HG02588 (cell line): Measurements from ENCODE around the gene PDLIM4.

Experiments used
- ATAC-seq: cut with Tn5 transposase; IDR thresholded peaks from one replicate; pipeline ENCODE4 v1.9.1; 2021; ENCODE audit warnings: mild to moderate bottlenecking, moderate library complexity; ENCODE audit not compliant: unreplicated experiment

Gene PDLIM4

DNA sequence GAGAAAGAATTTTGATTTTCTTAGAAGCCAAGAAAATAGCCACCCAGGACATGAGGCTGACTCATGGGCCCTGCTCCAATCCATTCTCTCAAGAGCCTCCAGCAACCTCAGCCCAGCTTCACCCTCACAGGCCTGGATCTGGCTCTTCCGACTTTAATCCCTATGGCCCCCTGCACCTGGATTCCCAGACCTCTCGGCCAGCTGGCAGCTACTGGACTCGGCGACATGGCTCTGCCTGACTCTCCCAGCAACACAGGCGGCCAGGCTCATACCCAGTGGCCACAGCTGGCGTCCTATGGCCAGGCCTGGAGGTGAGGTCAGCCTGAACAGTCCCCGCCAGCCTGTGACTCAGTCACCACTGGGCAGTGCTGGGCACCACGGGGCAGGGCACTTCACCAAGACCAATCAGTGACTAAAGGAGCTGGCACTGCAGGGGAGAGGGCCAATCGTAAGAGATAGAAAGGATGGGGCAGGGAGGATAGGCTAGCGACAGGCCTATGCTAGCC is 6.2 kb upstream of the PDLIM4 start:
- no peak for ATAC-seq

DNA sequence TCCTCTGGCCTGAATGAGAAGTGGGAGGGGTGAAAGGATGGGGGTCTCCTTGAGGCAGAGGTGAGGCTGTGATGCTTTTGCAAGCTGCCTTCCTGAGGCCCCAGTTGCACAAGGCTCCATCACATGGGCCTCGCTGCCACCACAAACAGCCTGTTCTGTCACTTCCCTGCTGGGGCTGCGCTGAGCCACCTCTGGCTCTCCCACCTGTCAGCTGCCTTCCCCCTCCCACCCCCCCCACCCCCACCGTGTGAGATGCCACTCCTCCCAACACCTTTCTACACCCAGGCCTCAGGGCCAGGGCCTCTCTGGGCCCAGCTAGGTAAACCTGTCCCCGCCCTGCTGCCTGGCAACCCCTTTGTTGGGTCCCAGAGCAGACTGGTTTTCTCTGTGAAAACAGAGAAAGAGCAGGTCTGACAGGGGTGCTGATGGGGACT is 4.5 kb upstream of the PDLIM4 start:
- no peak for ATAC-seq

DNA sequence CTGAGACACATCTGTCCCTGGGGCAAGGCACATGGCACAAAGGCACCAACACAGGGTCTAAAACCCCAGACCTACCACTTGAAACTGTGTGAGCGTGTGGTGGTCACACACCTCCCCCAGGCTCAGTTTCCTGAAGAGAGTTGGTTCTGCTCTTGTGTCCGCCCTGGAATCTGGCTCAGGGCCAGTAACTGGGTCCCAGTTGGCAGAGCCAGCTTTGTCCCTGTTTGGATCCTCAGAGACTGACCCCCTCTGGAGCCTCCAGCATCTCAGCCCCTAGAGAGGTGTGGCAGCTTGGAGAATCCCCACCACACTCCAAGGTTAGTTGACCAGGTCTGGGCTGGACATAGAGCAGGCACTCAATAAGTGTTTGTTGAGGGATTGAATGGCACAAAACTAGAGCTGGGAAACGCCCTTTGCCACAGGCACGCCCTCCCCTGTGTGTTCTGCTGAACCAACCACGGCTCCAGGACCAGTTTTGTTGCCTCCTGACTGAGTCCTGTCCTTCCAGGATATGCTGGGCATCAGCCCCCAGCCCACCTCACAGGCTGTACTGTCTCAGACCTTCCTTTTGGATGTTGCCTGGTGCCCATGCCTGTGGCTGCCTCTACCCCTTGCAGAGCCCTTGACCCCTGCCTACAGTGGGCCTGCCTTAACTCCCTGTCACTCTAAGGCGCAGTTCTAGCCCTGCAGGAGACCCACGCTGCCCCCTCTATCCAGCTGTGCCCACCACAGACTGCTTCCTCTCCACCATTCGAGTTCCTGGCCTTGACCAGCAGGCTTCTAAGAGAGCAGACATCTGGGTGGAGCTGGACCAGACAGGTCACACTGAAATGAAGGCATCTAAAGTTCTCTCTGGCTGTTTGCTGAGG is 3.8 kb upstream of the PDLIM4 start:
- no peak for ATAC-seq

DNA sequence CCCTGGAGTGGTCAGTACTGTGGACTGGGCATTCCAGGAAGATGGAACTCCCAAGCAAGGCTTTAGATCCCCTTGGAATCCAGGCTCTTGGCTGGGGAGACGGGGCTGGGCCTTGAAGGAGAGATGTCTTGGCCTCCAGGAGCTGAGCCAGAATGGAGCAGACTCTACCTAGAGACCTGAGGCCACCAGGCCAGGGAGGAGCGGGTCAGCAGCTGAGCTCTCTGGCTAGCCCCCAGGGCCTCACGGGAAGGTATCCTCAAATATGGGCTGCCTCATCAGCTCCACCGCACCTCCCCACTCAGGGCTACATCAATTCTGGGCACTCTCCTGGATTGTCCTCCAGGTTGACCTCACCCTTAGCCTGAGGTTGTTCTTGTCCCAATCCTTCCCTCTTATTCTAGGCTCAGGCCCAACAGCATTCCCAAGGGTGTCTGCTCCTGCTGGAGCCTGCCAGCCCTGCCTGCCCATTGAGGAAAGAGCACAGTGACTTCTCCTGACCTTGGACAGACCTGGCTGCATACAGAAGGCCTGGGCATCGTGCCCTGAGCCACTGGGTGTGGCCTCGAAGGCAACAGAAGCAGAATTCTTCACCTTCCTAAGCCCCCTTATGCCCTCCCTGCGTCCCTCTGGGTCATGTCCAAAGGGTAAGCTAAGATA is 3.0 kb upstream of the PDLIM4 start:
- ATAC-seq: no peak

DNA sequence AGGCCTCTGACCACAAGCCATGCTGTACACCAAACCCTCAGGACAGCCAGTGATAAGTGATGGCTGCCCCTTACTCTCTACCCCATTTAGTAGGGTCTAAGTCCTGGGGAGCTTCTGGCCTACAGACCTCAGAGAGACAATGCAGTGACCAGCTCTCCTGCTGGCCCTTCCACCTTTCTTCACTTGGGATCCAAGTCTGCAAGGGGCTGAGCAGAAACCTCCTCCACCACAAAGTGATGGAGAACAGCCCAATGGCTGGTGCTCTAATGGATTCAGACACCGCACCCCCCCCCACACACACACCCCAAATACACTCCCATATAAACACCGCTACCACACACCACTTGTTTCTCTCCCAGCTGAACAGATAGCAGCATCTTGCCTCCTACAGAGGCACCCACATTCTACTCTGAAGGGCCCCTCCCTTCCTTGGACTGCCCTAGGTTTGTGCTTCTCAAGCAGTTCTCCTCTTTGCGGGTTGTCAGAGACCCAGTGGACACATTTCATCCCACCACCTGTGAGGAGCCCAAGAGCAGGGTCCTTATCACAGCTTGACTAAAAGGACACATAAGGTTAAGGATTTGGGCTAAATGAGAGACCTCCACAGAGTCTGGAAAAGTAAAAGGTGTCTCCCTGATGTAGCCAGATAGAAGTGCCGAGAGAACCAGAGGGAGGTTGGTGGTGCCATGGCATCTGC is 1.3 kb upstream of the PDLIM4 start:
- ATAC-seq: no peak

DNA sequence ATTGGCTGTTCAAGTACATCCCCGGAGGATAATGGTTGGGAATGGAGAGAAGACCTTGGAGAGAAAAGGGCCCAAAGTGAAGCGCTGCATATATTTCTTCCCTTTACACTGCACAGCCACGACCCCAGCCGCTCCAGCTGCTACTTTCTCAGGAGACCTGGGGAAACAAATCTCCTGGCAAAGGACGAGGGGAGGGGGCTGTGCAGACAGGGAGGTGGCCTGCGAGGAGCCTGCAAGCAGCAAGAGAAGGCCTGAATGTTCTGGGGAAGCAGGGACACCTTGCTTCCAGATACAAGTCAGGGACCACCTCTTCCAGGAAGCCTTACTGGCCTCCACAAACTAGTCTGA is 739 bp upstream of the PDLIM4 start:
- ATAC-seq: no peak

DNA sequence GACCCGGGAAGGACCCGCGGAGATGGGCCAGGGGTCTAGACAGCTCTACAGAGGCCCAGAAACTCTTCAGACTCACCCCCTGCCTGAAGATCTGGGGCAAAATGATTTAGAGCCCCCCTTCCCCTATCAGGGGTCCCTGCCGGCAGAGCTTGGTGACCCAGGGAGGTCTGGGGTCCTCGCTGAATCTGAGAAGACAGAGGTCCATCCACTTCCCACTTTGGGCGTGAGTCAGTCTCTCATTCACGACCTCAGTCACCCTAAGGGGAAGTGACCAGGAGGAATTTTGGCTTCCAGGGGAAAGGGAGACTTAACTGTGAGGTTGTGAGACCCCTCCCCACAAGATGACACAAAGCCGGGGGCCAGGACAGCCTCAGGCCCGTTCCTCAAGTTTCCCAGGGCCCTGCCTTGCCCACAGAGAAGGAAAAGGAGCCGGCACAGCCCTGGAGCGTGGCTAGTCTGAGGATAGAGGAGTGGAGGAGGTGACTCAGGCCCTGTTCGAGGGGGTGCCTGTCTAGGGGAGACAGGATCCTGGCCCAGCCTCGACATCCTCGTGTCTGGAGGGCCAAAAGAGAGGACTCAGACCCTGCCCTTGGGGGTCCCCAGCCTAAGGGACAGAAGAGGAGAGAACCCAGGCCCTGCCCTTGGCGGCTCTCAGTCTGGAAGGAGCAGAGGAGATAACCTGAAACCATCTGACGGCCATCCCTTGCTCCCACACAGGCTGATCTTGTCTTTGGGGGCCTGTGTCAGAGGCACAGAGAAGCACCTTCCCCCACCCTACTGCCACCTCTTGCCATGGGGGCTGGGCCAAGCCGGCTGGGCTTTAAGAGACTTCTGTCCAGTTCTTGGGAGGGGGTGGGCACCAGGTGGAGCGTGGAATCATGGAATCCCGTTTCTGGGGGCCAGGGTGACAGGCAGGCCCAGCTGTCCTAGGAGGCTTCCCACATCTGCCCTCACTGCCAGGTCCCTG is 889 bp downstream of the PDLIM4 start:
- ATAC-seq: no peak

DNA sequence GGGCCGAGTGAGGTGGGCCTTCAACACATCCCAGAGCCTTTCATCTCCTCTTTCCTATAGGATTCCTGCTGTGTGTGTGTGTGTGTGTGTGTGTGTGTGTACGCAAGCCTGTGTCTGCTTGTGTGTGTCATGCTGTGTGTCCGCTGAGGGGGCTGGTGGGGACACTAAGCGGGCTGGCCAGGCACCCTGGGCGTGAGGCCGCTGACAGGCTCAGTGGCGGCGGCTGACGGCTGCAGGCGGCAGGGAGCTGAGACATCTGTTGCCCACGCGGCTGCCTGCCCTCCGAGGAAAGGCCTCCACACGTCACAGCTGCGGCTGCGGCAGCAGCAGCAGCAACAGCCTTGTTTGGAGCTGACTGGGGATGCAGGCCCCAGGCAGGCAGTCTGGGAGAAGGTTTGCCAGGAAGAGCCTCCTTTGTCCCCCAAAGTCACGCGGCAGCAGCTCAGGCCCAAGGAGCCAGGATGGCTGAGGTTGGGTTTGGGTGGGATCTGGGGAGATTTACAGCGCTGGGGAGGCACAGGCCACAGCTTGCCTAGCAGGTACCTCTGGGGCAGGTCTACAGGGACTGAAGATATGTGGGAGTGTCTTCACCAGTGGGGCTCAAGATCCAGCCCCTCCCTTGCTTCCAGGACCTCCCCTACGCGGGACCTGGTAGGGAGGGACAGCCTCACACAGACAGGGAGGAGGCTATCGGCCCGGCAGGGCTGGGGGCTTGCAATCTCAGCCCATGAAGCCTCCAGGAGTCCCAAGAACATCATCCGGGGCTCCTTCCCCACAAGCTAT is 1.8 kb downstream of the PDLIM4 start:
- ATAC-seq: no peak

DNA sequence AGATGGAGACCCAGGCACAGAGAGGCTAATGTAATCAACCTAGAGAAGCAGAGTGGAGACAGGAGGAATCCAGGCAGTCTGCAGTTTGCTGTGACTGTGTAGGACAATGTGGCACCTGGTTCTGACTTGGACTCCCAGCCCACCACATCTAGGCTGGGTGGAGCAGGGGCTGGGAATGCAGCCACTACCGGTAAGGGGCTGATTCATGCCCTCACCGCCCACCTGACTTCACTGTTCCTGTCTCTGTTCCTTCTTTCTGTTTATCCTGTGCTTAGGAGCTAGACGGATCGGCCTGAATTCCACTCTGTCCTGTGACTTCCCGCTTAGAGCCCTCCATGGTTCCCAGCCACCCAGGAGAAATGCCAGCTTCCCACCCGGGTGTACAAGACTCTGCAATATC is 2.6 kb downstream of the PDLIM4 start:
- no peak for ATAC-seq

DNA sequence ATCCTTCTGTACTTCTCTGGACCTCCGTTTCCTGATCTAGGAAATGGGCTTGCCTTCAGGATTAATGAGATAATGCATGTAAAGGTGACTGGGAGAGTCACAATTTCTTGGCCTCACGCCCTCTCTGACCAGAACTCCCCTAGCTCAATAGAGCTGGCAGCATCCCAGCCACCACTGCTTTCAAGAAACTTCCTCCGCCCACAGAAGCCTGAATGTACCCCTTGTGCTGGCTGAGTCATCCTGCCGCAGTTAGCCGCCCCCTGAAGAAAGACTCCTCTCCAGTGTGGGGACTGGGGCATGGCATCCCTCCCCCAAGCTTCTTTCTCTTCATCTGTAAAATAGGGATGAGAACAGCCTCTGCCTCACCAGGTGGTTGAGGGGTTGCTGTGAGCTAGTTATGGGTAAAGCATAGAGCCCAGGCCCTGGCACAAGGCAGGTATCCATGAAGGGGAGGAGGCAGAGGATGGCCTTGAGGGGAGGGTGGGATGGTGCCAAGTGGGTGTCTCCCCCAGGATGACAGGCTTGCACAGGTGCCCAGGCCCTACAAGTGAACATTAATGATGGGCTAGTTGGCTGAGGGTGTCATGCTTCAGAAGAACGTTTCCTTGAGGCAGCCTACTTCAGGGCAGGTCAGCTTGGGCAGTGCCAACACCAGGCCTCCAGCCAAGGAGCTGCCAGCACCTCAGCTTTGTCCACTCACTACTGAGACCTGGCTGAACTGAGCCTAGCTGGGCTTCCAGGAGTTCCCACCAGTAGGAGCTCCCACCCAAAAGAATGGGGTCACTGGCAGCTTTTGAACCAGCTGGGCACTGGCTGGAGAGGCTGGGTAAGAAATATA is 3.4 kb downstream of the PDLIM4 start:
- ATAC-seq: peak; percentile 48

DNA sequence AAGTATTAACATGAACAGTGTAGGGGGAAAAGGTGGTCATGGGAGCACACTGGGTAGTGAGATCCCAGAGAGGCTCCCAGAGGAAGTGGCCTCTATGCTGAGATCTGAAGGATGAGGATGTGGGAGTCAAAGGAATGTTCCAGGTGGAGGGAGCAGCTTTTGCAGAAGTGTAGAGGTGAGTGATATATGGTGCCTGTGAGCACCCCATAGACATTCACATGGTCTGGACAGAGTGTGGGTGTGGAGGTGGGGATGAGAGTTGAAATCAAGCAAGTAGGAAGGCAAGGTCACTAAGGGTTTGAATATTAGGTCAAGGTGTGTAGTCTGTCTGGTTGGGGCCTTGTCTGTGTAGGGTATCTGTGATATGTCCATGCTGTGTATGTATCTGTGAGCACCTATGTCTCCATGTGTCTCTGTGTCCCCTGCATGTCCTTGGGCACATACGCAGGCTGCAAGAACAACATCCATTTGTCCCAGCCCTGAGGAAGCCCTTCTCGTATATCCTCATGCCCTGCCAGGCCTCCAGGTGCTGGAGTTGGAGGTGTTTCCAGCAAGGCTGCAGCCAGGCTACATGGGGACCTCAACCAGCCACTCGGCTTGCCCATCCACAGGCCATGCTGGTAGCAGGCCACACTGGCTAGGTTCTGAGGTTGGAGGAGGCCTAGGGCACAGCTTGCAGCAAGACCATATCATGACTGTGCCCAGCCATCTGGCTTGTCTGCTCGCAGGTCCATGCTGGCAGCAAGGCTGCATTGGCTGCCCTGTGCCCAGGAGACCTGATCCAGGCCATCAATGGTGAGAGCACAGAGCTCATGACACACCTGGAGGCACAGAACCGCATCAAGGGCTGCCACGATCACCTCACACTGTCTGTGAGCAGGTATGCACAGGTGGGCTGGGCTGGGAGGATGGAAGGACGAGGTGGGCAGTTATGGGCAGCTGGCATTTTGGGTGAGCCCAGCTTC is 4.7 kb downstream of the PDLIM4 start:
- no peak for ATAC-seq

DNA sequence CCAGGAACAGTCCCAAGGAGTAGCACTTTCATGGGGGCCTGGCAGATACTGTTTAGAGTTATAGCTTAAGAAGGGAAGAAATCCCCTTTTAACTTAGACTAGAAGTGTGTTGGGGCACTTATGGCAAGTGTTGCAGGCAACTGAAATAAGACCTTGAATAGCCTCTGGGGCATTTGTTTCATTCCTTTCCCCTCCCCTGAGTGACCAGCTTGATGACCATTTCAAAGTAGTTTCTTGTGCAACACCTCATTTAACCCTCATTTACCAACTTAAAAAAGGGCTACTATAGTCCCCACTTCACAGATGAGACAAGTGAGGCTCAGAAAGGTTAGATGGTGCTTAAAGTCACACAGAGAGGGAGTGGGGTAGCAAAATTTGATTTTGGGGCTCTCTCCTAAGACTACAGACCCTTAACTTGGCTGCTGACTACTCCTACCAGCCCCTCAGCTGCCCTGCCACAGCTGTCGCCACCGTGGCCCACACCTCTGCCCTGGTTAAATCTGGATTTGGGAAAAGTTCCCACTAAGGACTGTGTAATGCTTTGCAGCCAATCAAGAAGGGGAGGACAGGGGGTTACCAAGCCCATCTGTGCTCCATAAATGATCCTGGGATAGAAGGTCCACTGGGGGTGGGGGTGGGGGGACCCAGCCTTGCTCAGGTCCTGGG is 5.5 kb downstream of the PDLIM4 start:
- no peak for ATAC-seq

DNA sequence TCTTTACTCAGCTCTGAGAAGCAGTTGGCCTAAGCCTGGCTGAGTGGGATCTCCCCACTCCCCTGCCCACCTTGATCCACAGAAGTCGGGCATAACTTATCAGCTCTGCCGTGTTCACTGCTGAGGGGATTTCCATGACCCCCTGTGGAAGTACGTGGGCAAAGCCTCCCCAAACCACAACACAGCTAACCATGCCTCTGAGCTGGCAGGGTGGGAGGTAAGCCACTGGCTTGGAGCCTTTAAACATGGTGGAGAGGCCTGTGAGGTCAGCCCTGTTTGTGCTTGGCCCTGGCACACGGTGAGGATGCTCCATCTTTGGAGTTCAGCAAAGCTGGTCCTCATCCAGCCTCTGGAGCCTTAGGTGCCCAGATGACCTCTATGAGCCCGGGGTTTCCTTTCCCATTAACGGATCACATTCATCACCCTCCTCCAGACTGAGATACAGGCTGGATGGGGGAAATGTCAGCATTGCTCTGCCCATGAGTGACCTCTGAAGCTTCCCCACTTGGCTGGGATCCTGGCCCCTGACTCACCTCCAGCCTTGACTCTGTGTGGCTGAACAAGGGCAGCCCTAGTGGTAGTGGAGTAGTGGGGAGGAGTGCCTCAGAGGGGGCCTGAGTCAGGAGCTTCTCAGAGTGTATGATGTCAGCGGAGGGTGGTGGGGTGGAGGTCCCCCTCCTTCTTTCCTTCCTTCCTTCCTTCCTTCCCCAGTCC is 6.2 kb downstream of the PDLIM4 start:
- no peak for ATAC-seq

DNA sequence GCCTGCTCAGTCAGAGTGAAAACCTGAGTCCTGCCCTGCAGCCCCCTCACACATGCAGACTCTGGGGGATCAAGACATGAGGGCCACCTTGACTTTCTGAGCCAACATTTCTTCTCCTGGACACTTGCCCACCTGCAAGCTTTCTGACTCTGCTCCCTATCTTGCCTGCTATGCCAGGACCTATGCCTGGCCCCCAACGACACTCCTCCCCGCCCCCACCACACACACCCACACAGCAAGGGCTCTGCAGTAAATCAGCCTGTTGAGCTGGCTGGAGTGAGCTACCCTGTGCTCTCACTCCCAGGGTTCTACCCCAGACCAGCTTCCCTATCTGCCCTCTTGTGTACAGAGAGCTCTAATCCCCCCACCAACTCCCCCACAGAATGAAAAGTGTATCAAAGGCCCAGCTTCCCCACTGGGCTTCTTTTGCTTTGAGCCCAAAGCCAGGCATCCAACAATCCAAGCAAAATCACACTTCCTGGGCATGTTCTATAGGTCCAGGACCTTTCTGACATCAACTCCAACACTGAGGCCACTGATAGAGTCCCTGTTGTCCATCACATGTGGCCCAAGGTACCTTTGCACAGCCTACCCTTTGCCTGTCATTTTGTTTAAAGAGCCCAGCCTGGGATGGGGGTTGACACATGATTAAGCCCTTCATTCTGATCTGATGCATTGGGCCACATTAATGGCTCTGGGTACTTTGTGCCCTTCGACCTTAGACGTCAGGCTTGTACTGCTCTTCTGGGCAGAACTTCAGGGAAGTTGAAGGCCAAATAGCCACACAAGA is 7.2 kb downstream of the PDLIM4 start:
- ATAC-seq: no peak

DNA sequence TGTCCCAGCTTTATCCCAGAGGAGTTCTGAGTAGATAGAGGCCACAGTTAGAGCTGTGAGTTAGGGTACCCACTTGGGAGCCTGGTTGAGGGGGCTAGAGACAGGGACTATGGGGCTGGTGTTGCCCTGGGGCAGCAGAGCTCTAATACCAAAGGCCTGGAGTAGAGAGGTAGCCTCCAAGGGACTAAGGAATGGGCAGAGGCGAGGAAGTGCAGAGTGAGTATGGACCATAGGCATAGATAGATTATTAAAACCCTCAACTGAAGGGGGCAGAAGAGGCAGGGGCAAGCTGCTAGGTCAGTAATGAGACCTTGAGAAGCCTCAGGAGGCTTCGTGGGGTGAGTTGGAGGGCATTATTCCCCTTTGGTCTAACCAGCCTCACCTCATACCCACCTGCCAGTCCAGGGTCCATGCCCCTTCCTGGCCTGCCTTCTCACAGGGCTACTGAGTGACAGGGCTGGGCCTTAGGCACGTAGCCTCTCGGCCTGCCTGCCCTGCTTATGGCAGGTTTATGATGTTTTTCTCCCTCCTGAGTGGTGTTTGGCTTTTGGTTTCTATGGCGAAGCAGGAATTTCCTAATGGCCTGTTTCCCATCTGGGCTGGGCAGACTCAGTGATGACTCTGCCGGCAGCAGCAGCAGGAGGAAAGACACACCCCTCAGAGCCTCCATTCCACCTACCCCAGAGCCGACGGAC is 8.0 kb downstream of the PDLIM4 start:
- no peak for ATAC-seq
